ENCODE data around the gene MT1E.

- TF ChIP-seq SP1 (IDR thresholded peaks at IDR 0.05), result no peak
- no peak for TF ChIP-seq SP1 (CRISPR knock-in tag; IDR thresholded peaks at IDR 0.05)
- TF ChIP-seq E2F5 (CRISPR knock-in tag; conservative IDR thresholded peaks at IDR 0.05), result no peak
- no peak for TF ChIP-seq BRD4 (CRISPR knock-in tag; IDR thresholded peaks at IDR 0.05)
- no peak for TF ChIP-seq SRF (IDR thresholded peaks at IDR 0.05; ENCODE audit: low read depth, low read length)
- TF ChIP-seq SMAD1 (CRISPR knock-in tag; IDR thresholded peaks at IDR 0.05; ENCODE audit: borderline replicate concordance, low read depth), result no peak
- no peak for TF ChIP-seq ZZZ3 (CRISPR knock-in tag; IDR thresholded peaks at IDR 0.05; ENCODE audit: borderline replicate concordance)
- TF ChIP-seq HDAC2 (CRISPR knock-in tag; IDR thresholded peaks at IDR 0.05), result no peak
Measured at GRCh38 chr16:56675685-56676210, 50.2 kb downstream of the MT1E start.

Measured in HepG2 (cell line).